Caco-2 (cell line): ENCODE results near the gene HOXB8. TPM values are rescaled to one million over a fixed set of nuclear protein-coding genes. Genes with fewer than 3 reads are reported as not detected.
A peak's percentile ranks its signal among the peaks of the same experiment; 100 is the strongest.

ENCODE experiments used
- Bru-seq: library from RNA; stranded (reverse); fragments of 400-500 nt; gene quantifications from one replicate; lab custom pipeline; 2021; lab: Mats Ljungman, UMichigan
- BruChase-seq, 2 experiments: library from RNA; stranded (reverse); fragments of 400-500 nt; gene quantifications; one replicate each; lab custom pipeline; 2021; lab: Mats Ljungman, UMichigan
- BruUV-seq: library from RNA; stranded (reverse); fragments of 400-500 nt; replicated peaks from 2 replicates; lab custom pipeline; 2021; lab: Mats Ljungman, UMichigan
- CTCF ChIA-PET: fragments of 300-600 bp; sonication (Branson Sonifier 250); formaldehyde crosslinking; loops from one replicate; lab custom pipeline; 2022; ENCODE audit warnings: antibody characterized with exemption; lab: Charles Lee
- POLR2A ChIA-PET: fragments of 300-600 bp; sonication (Branson Sonifier 250); formaldehyde crosslinking; loops from one replicate; lab custom pipeline; 2022; ENCODE audit warnings: antibody characterized with exemption; lab: Charles Lee
- DNase-seq, 2 experiments: peaks; one replicate each; pipeline versions ENCODE4 v3.0.0 to v3.0.0-alpha.2; 2020 to 2022
- H3K27me3 ChIP-seq: replicated peaks from 2 replicates; pipeline ENCODE4 v1.6.0; 2011; ENCODE audit warnings: low read length; ENCODE audit not compliant: control insufficient read depth, insufficient read depth
- H3K36me3 ChIP-seq: 2 replicates; pipeline ENCODE4 v1.5.1; 2011; ENCODE audit warnings: low read length; ENCODE audit not compliant: control insufficient read depth, insufficient read depth
- H3K4me1 ChIP-seq: fragments of 250-450 bp; sonication (Bioruptor Pico); 2 replicates; pipeline ENCODE4 v1.5.1; 2020; ENCODE audit warnings: mild to moderate bottlenecking
- H3K4me3 ChIP-seq: 2 replicates; pipeline ENCODE4 v1.5.1; 2011; ENCODE audit warnings: low read depth, mild to moderate bottlenecking, control low read depth, low read length
- H3K9me3 ChIP-seq: fragments of 250-450 bp; sonication (Bioruptor Pico); 2 replicates; pipeline ENCODE4 v1.5.1; 2020; ENCODE audit warnings: mild to moderate bottlenecking, moderate library complexity
- H3K27ac Mint-ChIP-seq: one replicate; pipeline ENCODE4 v1.8.0; 2022; ENCODE audit warnings: mixed read lengths; ENCODE audit not compliant: unreplicated experiment
- H3K27me3 Mint-ChIP-seq: one replicate; pipeline ENCODE4 v1.8.0; 2022; ENCODE audit warnings: mixed read lengths; ENCODE audit not compliant: insufficient read depth, unreplicated experiment
- H3K36me3 Mint-ChIP-seq: one replicate; pipeline ENCODE4 v1.8.0; 2022; ENCODE audit warnings: mild to moderate bottlenecking, mixed read lengths; ENCODE audit not compliant: insufficient read depth, unreplicated experiment
- H3K4me1 Mint-ChIP-seq: one replicate; pipeline ENCODE4 v1.8.0; 2022; ENCODE audit warnings: low read depth, mixed read lengths; ENCODE audit not compliant: unreplicated experiment
- H3K4me3 Mint-ChIP-seq: one replicate; pipeline ENCODE4 v1.8.0; 2022; ENCODE audit warnings: mild to moderate bottlenecking, moderate library complexity, mixed read lengths; ENCODE audit not compliant: unreplicated experiment
- H3K9me3 Mint-ChIP-seq: one replicate; pipeline ENCODE4 v1.8.0; 2022; ENCODE audit warnings: mixed read lengths; ENCODE audit not compliant: unreplicated experiment
- intact Hi-C: fragments of 100-400 bp; cut with micrococcal nuclease; formaldehyde crosslinking; loops from one replicate; pipeline ENCODE4 v1.10.0; 2022; ENCODE audit not compliant: unreplicated experiment
- long read RNA-seq: library from polyadenylated mRNA; stranded (forward); transcript quantifications from one replicate; pipeline ENCODE4 v2.0.0, GENCODE V29; 2022
- total RNA-seq: library from RNA; stranded (reverse); gene quantifications from 2 replicates; pipeline ENCODE4 v1.2.3, GENCODE V29; 2022
- TF ChIP-seq, protein P1 (sequence below), 2 experiments: fragments of 200-600 bp in 1 of 2; IDR thresholded peaks; 1 replicate in 1 of 2; 2 replicates in 1 of 2; pipeline versions ENCODE4 v1.5.1 to v1.8.0; 2011 to 2022; ENCODE audit warnings: antibody characterized with exemption in 1 of 2, control low read depth in 1 of 2, inconsistent platforms in 1 of 2, low read depth in 1 of 2, low read length in 1 of 2, mild to moderate bottlenecking in 1 of 2, moderate library complexity in 1 of 2; ENCODE audit not compliant: insufficient read depth in 1 of 2, severe bottlenecking in 1 of 2, unreplicated experiment in 1 of 2

HOXB8 gene
- total RNA-seq: 0.39 and 1.2 TPM in 2 replicates
- Bru-seq, nascent RNA: percentile 43 among the genes with signal in this experiment
- percentile 30 among the genes with signal in this experiment for BruChase-seq, experiment 1, labeled RNA remaining after a 2-hour chase
- BruChase-seq, experiment 2, labeled RNA remaining after a 6-hour chase: percentile 24 among the genes with signal in this experiment
- long read RNA-seq: 0 reads

GRCh38 chr17:48615047-48615962 is at the start of gene HOXB8:
Gene HOXB8, minus strand, starts transcription at chr17:48615292. Its CDS starts 588 bp downstream, at chr17:48614704.
- peaks cover 16% of the 10 kb centered on the region for H3K36me3 Mint-ChIP-seq
- H3K27me3 Mint-ChIP-seq: peaks cover 57% of the 10 kb centered on the region
- no peaks in the 10 kb centered on the region for H3K9me3 ChIP-seq

GRCh38 chr17:48663134-48663924 is 48.2 kb upstream of the HOXB8 start:
- no TSS peak for BruUV-seq
- Histone ChIP-seq H3K27me3 (no peaks in the 10 kb centered on the region; the same call in 1 of the 2 replicates), H3K9me3 (no peaks in the 10 kb centered on the region), H3K4me3 (no peak overlapping the region), H3K36me3 (no peaks in the 10 kb centered on the region), H3K4me1 (no peaks in the 10 kb centered on the region)
- no peak overlapping the region for H3K27ac Mint-ChIP-seq
- ChIA-PET CTCF (interaction anchor here (0.6 to 2.4 kb wide), 7 partner anchors 8 to 813 kb away, joined by 3 to 9 read pairs (median 5); partner anchors contain the start of genes HOXB9 and SP6), POLR2A (no interaction called here)
- DNase-seq: peak; percentile 38 to 39
- H3K27me3 Mint-ChIP-seq: no peaks in the 10 kb centered on the region
- no peak overlapping the region for H3K4me3 Mint-ChIP-seq
- intact Hi-C loops: no loop called here
- H3K4me1 Mint-ChIP-seq: no peaks in the 10 kb centered on the region
- no peaks in the 10 kb centered on the region for H3K36me3 Mint-ChIP-seq
- no peaks in the 10 kb centered on the region for H3K9me3 Mint-ChIP-seq
- TF ChIP-seq, protein P1, sequence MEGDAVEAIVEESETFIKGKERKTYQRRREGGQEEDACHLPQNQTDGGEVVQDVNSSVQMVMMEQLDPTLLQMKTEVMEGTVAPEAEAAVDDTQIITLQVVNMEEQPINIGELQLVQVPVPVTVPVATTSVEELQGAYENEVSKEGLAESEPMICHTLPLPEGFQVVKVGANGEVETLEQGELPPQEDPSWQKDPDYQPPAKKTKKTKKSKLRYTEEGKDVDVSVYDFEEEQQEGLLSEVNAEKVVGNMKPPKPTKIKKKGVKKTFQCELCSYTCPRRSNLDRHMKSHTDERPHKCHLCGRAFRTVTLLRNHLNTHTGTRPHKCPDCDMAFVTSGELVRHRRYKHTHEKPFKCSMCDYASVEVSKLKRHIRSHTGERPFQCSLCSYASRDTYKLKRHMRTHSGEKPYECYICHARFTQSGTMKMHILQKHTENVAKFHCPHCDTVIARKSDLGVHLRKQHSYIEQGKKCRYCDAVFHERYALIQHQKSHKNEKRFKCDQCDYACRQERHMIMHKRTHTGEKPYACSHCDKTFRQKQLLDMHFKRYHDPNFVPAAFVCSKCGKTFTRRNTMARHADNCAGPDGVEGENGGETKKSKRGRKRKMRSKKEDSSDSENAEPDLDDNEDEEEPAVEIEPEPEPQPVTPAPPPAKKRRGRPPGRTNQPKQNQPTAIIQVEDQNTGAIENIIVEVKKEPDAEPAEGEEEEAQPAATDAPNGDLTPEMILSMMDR (IDR thresholded peaks at IDR 0.05; ENCODE audit: insufficient read depth in 1 of 2, low read depth in 1 of 2, low read length in 1 of 2, severe bottlenecking in 1 of 2, unreplicated experiment in 1 of 2): peak; percentile 36 to 49

More at GRCh38 chr17:48615047-48615962, at the start of gene HOXB8:
- Mint-ChIP-seq H3K27ac (no peak within 1 kb of the TSS), H3K4me3 (peak within 1 kb of the TSS; percentile 86), H3K9me3 (no peaks in the 10 kb centered on the region), H3K4me1 (peaks cover 50% of the 10 kb centered on the region)
- Histone ChIP-seq H3K27me3 (peaks cover 15% of the 10 kb centered on the region), H3K36me3 (no peaks in the 10 kb centered on the region), H3K4me1 (peaks cover 4% of the 10 kb centered on the region), H3K4me3 (peak within 1 kb of the TSS; percentile 6; the same call in 1 of the 2 replicates)
- ChIA-PET POLR2A (interaction anchor here (0.6 kb wide), 1 partner anchor 276 kb away, joined by 6 read pairs; no protein-coding TSS in a partner anchor), CTCF (interaction anchor here (0.6 to 1.5 kb wide), 6 partner anchors 10 to 550 kb away, joined by 3 to 16 read pairs (median 3); no protein-coding TSS in a partner anchor)
- no peak for DNase-seq
- BruUV-seq: no TSS peak
- intact Hi-C loops: no loop called here
- TF ChIP-seq, protein P1 (IDR thresholded peaks at IDR 0.05; ENCODE audit: insufficient read depth in 1 of 2, low read depth in 1 of 2, low read length in 1 of 2, severe bottlenecking in 1 of 2, unreplicated experiment in 1 of 2): no peak
